Activated T-cell treated with anti-CD3 and anti-CD28 coated beads, Interleukin-2, amount 50 U/mL, for 48 hours (primary cell): Measurements from ENCODE around the gene HHEX.
"Not testable (repeated sequence)": the region's sequence is repeated elsewhere in the genome, so short reads cannot be mapped to it uniquely, and the experiment has no call there.

Experiments used
- DNase-seq, 2 experiments: peaks; one replicate each; pipeline ENCODE4 v3.0.0-alpha.2; 2020

Gene HHEX

GRCh38 chr10:92689663-92690210 lies at the start of gene HHEX:
TSS of gene HHEX (plus strand) at chr10:92689955. CDS start at chr10:92689987, 32 bp downstream.
- no peak for DNase-seq

GRCh38 chr10:92640107-92640506 lies 49.6 kb upstream of the HHEX start:
- no peak for DNase-seq

GRCh38 chr10:92641492-92641891 lies 48.3 kb upstream of the HHEX start:
- DNase-seq: no peak

GRCh38 chr10:92644921-92645320 lies 44.8 kb upstream of the HHEX start:
- no peak for DNase-seq

GRCh38 chr10:92650864-92651263 lies 38.9 kb upstream of the HHEX start:
- not testable (repeated sequence) for DNase-seq

GRCh38 chr10:92655426-92655825 lies 34.3 kb upstream of the HHEX start:
- no peak for DNase-seq

- no peak for DNase-seq
These were observed 33.3 kb upstream of the HHEX start for GRCh38 chr10:92656266-92656961.

GRCh38 chr10:92657024-92657423 lies 32.7 kb upstream of the HHEX start:
- no peak for DNase-seq

- no peak for DNase-seq
These were observed 26.9 kb upstream of the HHEX start for GRCh38 chr10:92662848-92663247.

- DNase-seq: no peak
These were observed 25.4 kb upstream of the HHEX start for GRCh38 chr10:92664322-92664721.

- DNase-seq: no peak
These were observed 22.7 kb upstream of the HHEX start for GRCh38 chr10:92667078-92667477.

- no peak for DNase-seq
These were observed 12.0 kb upstream of the HHEX start for GRCh38 chr10:92677708-92678107.

GRCh38 chr10:92678206-92678605 lies 11.5 kb upstream of the HHEX start:
- DNase-seq: no peak

GRCh38 chr10:92681306-92681834 lies 8.4 kb upstream of the HHEX start:
- DNase-seq: no peak

GRCh38 chr10:92688573-92688926 lies 1.2 kb upstream of the HHEX start:
- no peak for DNase-seq

- DNase-seq: peak; percentile 45 to 51
These were observed 660 bp upstream of the HHEX start for GRCh38 chr10:92688927-92689662.

GRCh38 chr10:92690211-92690914 lies 608 bp downstream of the HHEX start:
- peak; percentile 77 to 82 for DNase-seq

- peak; percentile 20 to 22 for DNase-seq
These were observed 1.3 kb downstream of the HHEX start for GRCh38 chr10:92690915-92691590.

- peak; percentile 32 to 47 for DNase-seq
These were observed 1.9 kb downstream of the HHEX start for GRCh38 chr10:92691591-92692079.

- DNase-seq: no peak
These were observed 2.4 kb downstream of the HHEX start for GRCh38 chr10:92692080-92692671.

- no peak for DNase-seq
These were observed 3.2 kb downstream of the HHEX start for GRCh38 chr10:92692697-92693533.
